GM18858 (cell line): Measurements from ENCODE around the gene CAPN7.
"Not testable (repeated sequence)": the region's sequence is repeated elsewhere in the genome, so short reads cannot be mapped to it uniquely, and the experiment has no call there.

Experiments
- ATAC-seq: cut with Tn5 transposase; IDR thresholded peaks from one replicate; pipeline ENCODE4 v1.9.1; 2021; ENCODE audit not compliant: unreplicated experiment

The CAPN7 gene

GRCh38 chr3:15205934-15206661, at the start of gene CAPN7:
Gene CAPN7, plus strand, starts transcription at chr3:15206246. Its CDS starts 250 bp downstream, at chr3:15206496.
- peak; percentile 80 for ATAC-seq

GRCh38 chr3:15157441-15157840, 48.6 kb upstream of the CAPN7 start:
- ATAC-seq = no peak

GRCh38 chr3:15159501-15160136, 46.4 kb upstream of the CAPN7 start:
- no peak for ATAC-seq

GRCh38 chr3:15160662-15161061, 45.4 kb upstream of the CAPN7 start:
- ATAC-seq = no peak

- no peak for ATAC-seq
Measured at GRCh38 chr3:15161133-15161532, 44.9 kb upstream of the CAPN7 start.

GRCh38 chr3:15163656-15164055, 42.4 kb upstream of the CAPN7 start:
- not testable (repeated sequence) for ATAC-seq

- ATAC-seq = no peak
Measured at GRCh38 chr3:15164340-15164739, 41.7 kb upstream of the CAPN7 start.

- no peak for ATAC-seq
Measured at GRCh38 chr3:15165061-15165460, 41.0 kb upstream of the CAPN7 start.

- not testable (repeated sequence) for ATAC-seq
Measured at GRCh38 chr3:15166391-15166790, 39.7 kb upstream of the CAPN7 start.

GRCh38 chr3:15171096-15171495, 35.0 kb upstream of the CAPN7 start:
- ATAC-seq = peak; percentile 63

GRCh38 chr3:15172806-15173205, 33.2 kb upstream of the CAPN7 start:
- ATAC-seq = no peak

- ATAC-seq = no peak
Measured at GRCh38 chr3:15174953-15175352, 31.1 kb upstream of the CAPN7 start.

- no peak for ATAC-seq
Measured at GRCh38 chr3:15175605-15176004, 30.4 kb upstream of the CAPN7 start.

GRCh38 chr3:15180042-15180611, 25.9 kb upstream of the CAPN7 start:
- peak; percentile 69 for ATAC-seq

- ATAC-seq = no peak
Measured at GRCh38 chr3:15181511-15181910, 24.5 kb upstream of the CAPN7 start.

- no peak for ATAC-seq
Measured at GRCh38 chr3:15181963-15182362, 24.1 kb upstream of the CAPN7 start.

GRCh38 chr3:15183011-15183410, 23.0 kb upstream of the CAPN7 start:
- ATAC-seq = no peak

GRCh38 chr3:15185404-15185803, 20.6 kb upstream of the CAPN7 start:
- ATAC-seq = no peak

GRCh38 chr3:15186101-15186476, 20.0 kb upstream of the CAPN7 start:
- ATAC-seq = no peak

GRCh38 chr3:15186477-15187164, 19.4 kb upstream of the CAPN7 start:
- not testable (repeated sequence) for ATAC-seq

GRCh38 chr3:15197340-15198029, 8.6 kb upstream of the CAPN7 start:
- ATAC-seq = no peak
